CD8-positive, alpha-beta memory T cell (primary cell): Measurements from ENCODE around the gene ZNF575. TPM values are rescaled to one million over a fixed set of nuclear protein-coding genes. Genes with fewer than 3 reads are reported as not detected.

Experiments used
- CTCF ChIA-PET: fragments of 350-600 bp; sonication (Branson Sonifier 250); formaldehyde crosslinking; loops from one replicate; lab custom pipeline; 2021; ENCODE audit warnings: antibody characterized with exemption; lab: Charles Lee
- POLR2A ChIA-PET: fragments of 350-600 bp; sonication (Branson Sonifier 250); formaldehyde crosslinking; loops from one replicate; lab custom pipeline; 2021; ENCODE audit warnings: antibody characterized with exemption; lab: Charles Lee
- DNase-seq, 5 donors: peaks; one replicate each; pipeline versions ENCODE4 v3.0.0 to v3.0.0-alpha.2; 2020 to 2022; ENCODE audit warnings: mixed read lengths in 1 of 5
- H3K27ac ChIP-seq: one replicate; pipeline ENCODE4 v1.7.0; 2013; ENCODE audit warnings: low read depth, mild to moderate bottlenecking, low read length, moderate library complexity
- H3K27me3 ChIP-seq: 2 replicates; pipeline ENCODE4 v1.7.0; 2013; ENCODE audit warnings: low read length, mild to moderate bottlenecking; ENCODE audit not compliant: insufficient read depth, poor library complexity, severe bottlenecking
- H3K36me3 ChIP-seq: 2 replicates; pipeline ENCODE4 v1.7.0; 2013; ENCODE audit warnings: mild to moderate bottlenecking, low read length, moderate library complexity; ENCODE audit not compliant: insufficient read depth
- H3K4me1 ChIP-seq: 2 replicates; pipeline ENCODE4 v1.7.0; 2013; ENCODE audit warnings: mild to moderate bottlenecking, low read length, moderate library complexity; ENCODE audit not compliant: insufficient read depth
- H3K4me3 ChIP-seq: 2 replicates; pipeline ENCODE4 v1.7.0; 2013; ENCODE audit warnings: mild to moderate bottlenecking, low read length
- H3K9me3 ChIP-seq: 2 replicates; pipeline ENCODE4 v1.7.0; 2013; ENCODE audit warnings: mild to moderate bottlenecking, low read length
- H3K27ac Mint-ChIP-seq, 8 donors: one replicate each; pipeline ENCODE4 v1.8.0; 2020 to 2021; ENCODE audit warnings: mixed read lengths in 8 of 8, mild to moderate bottlenecking in 6 of 8, inconsistent platforms in 3 of 8, moderate library complexity in 3 of 8
- H3K27me3 Mint-ChIP-seq, 2 donors: one replicate each; pipeline ENCODE4 v1.8.0; 2020 to 2021; ENCODE audit warnings: mixed read lengths in 2 of 2, mild to moderate bottlenecking in 1 of 2, moderate library complexity in 1 of 2
- H3K36me3 Mint-ChIP-seq, 3 donors: one replicate each; pipeline ENCODE4 v1.8.0; 2020 to 2021; ENCODE audit warnings: mixed read lengths in 3 of 3, inconsistent platforms in 1 of 3, mild to moderate bottlenecking in 1 of 3
- H3K4me1 Mint-ChIP-seq, 3 donors: one replicate each; pipeline ENCODE4 v1.8.0; 2020 to 2021; ENCODE audit warnings: mixed read lengths in 3 of 3, inconsistent platforms in 1 of 3, mild to moderate bottlenecking in 1 of 3
- H3K4me3 Mint-ChIP-seq, 7 donors: one replicate each; pipeline ENCODE4 v1.8.0; 2020 to 2021; ENCODE audit warnings: mixed read lengths in 7 of 7, mild to moderate bottlenecking in 6 of 7, moderate library complexity in 4 of 7, inconsistent platforms in 2 of 7
- H3K9me3 Mint-ChIP-seq, 5 donors: one replicate each; pipeline ENCODE4 v1.8.0; 2020 to 2022; ENCODE audit warnings: mixed read lengths in 5 of 5, mild to moderate bottlenecking in 3 of 5, moderate library complexity in 2 of 5, inconsistent platforms in 1 of 5
- polyA plus RNA-seq: library from polyadenylated mRNA; unstranded; fragments of 300-500 nt; fragmentation: Illumina TruSeq; gene quantifications from one replicate; pipeline ENCODE4 v1.2.3, GENCODE V29; 2021
- total RNA-seq, 2 experiments: library from RNA; stranded (reverse); gene quantifications; one replicate each; pipeline ENCODE4 v1.2.3, GENCODE V29; 2021

Gene ZNF575
- total and polyA plus RNA-seq, 3 experiments from 2014 or later, result 2.1 to 2.6 (median 2.3) TPM

DNA sequence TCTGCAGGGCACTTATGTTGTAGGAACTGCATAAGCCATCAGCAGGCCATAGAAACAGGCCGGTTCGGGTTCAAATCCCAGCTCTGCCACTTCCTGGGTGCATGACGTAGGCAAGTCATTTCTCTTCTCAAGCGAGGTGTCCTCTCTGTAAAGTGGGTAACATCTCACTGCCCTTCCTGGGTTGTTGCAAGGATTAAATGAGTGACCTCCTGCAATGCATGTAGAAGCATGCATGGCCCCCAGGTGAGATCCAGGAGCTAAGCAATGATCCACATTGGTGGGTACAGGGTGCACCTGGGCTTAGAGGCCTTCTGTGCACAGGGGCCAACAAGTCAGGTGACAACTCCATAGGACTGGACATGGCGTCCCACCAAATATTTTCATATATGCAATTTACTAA is 42.2 kb upstream of the ZNF575 start:
- no peaks in the 10 kb centered on the region for H3K9me3 Mint-ChIP-seq
- CTCF ChIA-PET, result interaction anchor here (1.3 to 2.1 kb wide), 3 partner anchors 42 to 104 kb away, joined by 3 to 6 read pairs (median 4); partner anchors contain the start of gene ZNF575

DNA sequence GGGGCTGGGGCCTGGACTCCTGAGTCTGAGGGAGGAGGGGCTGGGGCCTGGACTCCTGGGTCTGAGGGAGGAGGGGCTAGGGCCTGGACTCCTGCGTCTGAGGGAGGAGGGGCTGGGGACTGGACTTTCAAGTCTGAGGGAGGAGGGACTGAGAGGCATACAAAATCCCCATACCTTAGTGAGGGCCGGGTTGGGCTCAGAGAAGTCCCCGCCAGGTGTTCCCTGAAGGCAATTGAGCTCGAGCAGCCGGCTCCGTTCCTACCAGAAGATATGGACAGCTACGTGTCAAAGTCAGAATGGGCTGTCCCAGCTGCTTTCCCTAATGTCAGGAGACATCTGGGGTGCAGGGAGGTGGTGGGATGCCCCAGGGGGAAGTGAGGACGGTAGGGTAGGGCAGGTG is 37.9 kb upstream of the ZNF575 start:
- Histone ChIP-seq H3K27ac (no peak overlapping the region), H3K36me3 (peaks cover 10% of the 10 kb centered on the region), H3K9me3 (no peaks in the 10 kb centered on the region), H3K27me3 (no peaks in the 10 kb centered on the region), H3K4me1 (no peaks in the 10 kb centered on the region), H3K4me3 (no peak overlapping the region)
- Mint-ChIP-seq H3K9me3 (no peaks in the 10 kb centered on the region), H3K4me1 (peaks cover 0 to 8% (median 7%) of the 10 kb centered on the region in 3 donors), H3K27me3 (no peaks in the 10 kb centered on the region), H3K27ac (no peak overlapping the region), H3K4me3 (no peak overlapping the region), H3K36me3 (peaks cover 6 to 48% (median 16%) of the 10 kb centered on the region in 3 donors)
- no peak for DNase-seq
- POLR2A ChIA-PET, result no interaction called here
- CTCF ChIA-PET, result no interaction called here

More for the DNA sequence above, 42.2 kb upstream of the ZNF575 start:
- H3K36me3 ChIP-seq, result no peaks in the 10 kb centered on the region
- Mint-ChIP-seq H3K27me3 (no peaks in the 10 kb centered on the region), H3K36me3 (peaks cover 0 to 21% (median 2%) of the 10 kb centered on the region in 3 donors), H3K4me1 (no peaks in the 10 kb centered on the region), H3K4me3 (no peak overlapping the region), H3K27ac (no peak overlapping the region)
- no peaks in the 10 kb centered on the region for H3K4me1 ChIP-seq
- POLR2A ChIA-PET, result no interaction called here
- DNase-seq, result no peak
- no peak overlapping the region for H3K4me3 ChIP-seq
- no peak overlapping the region for H3K27ac ChIP-seq
- no peaks in the 10 kb centered on the region for H3K27me3 ChIP-seq
- H3K9me3 ChIP-seq, result no peaks in the 10 kb centered on the region

DNA sequence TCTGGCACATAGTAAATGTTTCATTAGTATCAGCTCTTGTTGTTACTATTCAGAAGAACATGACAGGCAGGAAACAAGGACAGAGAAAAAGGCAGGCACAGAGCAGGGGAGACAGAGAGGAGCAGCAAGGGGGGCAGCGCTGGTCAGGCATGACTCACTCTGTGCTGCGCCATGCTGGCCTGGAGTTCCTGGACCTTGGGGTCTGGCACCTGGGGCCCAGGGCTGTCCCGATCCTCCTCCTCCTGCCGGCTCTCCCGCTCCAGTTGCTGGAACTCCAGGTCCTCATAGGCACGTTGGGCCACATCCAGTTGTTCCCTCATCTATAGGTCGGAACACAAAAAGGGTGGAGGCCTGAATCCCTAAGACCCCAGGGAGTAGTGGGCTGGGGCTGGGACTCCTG is 36.0 kb upstream of the ZNF575 start:
- ChIA-PET CTCF (no interaction called here), POLR2A (no interaction called here)
- Mint-ChIP-seq H3K4me3 (no peak overlapping the region), H3K4me1 (peaks cover 3 to 16% (median 13%) of the 10 kb centered on the region in 3 donors), H3K9me3 (no peaks in the 10 kb centered on the region), H3K36me3 (peaks cover 6 to 52% (median 20%) of the 10 kb centered on the region in 3 donors), H3K27ac (peak overlapping the region in 1 of 8 donors; percentile 3), H3K27me3 (no peaks in the 10 kb centered on the region)
- Histone ChIP-seq H3K27ac (no peak overlapping the region), H3K4me3 (no peak overlapping the region), H3K27me3 (no peaks in the 10 kb centered on the region), H3K36me3 (peaks cover 10% of the 10 kb centered on the region), H3K4me1 (no peaks in the 10 kb centered on the region), H3K9me3 (no peaks in the 10 kb centered on the region)
- DNase-seq, result no peak

DNA sequence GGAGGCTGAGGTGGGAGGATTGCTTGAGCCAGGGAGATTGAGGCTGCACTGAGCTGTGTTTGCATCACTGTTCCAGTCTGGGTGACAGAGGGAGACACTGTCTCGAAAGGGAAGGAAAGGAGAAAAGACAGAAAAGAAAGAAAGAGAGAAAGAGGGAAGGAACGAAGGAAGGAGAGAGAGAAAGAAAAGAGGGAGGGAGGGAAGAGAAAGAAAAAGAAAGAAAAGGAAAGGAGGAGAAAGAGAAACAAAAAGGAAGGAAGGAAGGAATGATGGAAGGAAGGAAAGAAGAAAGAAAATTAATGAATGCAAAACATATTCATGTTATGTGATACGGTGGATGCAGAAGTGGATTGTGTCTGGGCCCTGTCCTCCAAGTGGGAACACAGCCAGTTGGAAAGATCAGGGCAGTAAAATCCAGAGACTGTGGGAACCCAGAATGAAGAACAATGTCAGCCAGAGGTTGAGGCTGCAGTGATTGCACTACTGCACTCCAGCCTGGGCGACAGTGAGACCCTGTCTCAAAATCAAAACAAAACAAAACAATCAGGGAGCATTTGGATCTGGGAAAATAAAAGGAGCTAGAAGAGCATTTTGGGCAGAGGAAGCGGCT is 34.6 kb upstream of the ZNF575 start:
- H3K27me3 ChIP-seq, result no peaks in the 10 kb centered on the region
- Mint-ChIP-seq H3K27me3 (no peaks in the 10 kb centered on the region), H3K36me3 (peaks cover 6 to 57% (median 20%) of the 10 kb centered on the region in 3 donors), H3K27ac (peak overlapping the region in 7 of 8 donors; percentile 8 to 92 (median 81)), H3K4me1 (peaks cover 12 to 26% (median 23%) of the 10 kb centered on the region in 3 donors), H3K4me3 (no peak overlapping the region), H3K9me3 (no peaks in the 10 kb centered on the region)
- H3K27ac ChIP-seq, result no peak overlapping the region
- H3K9me3 ChIP-seq, result no peaks in the 10 kb centered on the region
- ChIA-PET POLR2A (no interaction called here), CTCF (interaction anchor here (1.3 to 1.8 kb wide), 2 partner anchors 21 to 96 kb away, joined by 3 to 4 read pairs; no protein-coding TSS in a partner anchor)
- no peak for DNase-seq
- peaks cover 9% of the 10 kb centered on the region for H3K4me1 ChIP-seq
- no peak overlapping the region for H3K4me3 ChIP-seq
- peaks cover 10% of the 10 kb centered on the region for H3K36me3 ChIP-seq

DNA sequence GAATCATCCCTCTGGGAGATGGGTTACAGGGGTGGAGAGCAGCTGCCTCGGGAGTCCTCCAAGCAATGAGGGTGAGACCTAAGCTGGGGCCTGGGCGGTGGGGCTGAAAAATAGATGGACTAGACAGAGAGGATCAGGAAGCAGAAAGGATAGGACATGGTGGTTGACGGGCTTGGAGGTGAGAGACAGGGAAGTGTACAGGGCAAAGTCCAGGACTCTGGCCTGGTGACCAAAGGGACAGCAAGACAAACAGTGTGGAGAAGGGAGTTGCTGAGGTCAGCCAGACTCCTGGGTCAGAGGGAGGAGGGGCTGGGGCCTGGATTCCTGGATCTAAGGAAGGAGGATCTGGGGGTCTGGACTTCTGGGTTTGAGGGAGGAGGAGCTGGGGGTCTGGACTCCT is 33.9 kb upstream of the ZNF575 start:
- Histone ChIP-seq H3K36me3 (peaks cover 10% of the 10 kb centered on the region), H3K27ac (no peak overlapping the region), H3K4me1 (peaks cover 10% of the 10 kb centered on the region), H3K9me3 (no peaks in the 10 kb centered on the region), H3K27me3 (no peaks in the 10 kb centered on the region), H3K4me3 (no peak overlapping the region)
- H3K9me3 Mint-ChIP-seq, result no peaks in the 10 kb centered on the region
- no peak overlapping the region for H3K4me3 Mint-ChIP-seq
- CTCF ChIA-PET, result interaction anchor here (1.3 to 1.8 kb wide), 2 partner anchors 20 to 96 kb away, joined by 3 to 4 read pairs; no protein-coding TSS in a partner anchor
- H3K36me3 Mint-ChIP-seq, result peaks cover 6 to 60% (median 20%) of the 10 kb centered on the region in 3 donors
- peak overlapping the region in 4 of 8 donors; percentile 58 to 89 (median 74) for H3K27ac Mint-ChIP-seq
- no peak for DNase-seq
- H3K4me1 Mint-ChIP-seq, result peaks cover 14 to 32% (median 31%) of the 10 kb centered on the region in 3 donors
- POLR2A ChIA-PET, result no interaction called here
- no peaks in the 10 kb centered on the region for H3K27me3 Mint-ChIP-seq

DNA sequence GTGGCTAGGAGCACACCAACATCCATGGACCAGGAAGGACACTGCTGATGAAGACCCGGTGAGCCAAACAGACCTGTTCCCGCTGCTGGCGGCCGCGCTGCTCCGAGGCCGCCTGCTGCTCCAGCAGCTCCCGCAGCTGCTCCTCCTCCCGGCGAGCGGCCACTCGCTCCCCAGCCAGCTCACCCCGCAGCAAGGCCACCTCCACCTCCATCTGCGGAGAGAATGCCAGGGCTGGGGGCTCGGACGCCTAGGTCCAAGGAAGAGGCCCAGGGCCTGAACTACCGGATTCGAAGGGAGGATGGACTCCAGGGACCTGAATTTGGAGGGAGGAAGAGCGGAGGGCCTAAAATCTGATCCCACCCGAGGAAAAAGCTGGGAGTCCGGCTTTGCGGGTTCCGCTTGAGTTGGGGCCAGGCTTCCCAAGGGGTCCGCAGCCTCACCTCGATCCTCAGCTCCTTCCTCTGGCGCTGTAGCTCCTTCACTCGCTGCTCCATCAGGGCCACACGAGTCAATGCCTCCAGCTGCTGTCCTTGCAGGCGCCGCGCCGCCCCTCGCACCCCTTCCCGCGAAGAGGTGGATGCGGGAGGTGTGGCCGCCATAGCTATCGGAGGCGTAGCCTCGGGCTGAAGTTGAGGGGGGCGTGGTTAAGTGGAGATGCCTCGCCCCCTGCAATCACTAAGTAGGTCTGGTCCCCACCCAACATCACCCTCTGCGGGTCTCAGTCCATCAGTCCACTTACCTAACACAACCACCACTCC is 31.1 kb upstream of the ZNF575 start:
- Mint-ChIP-seq H3K36me3 (peaks cover 4 to 45% (median 14%) of the 10 kb centered on the region in 3 donors), H3K4me1 (peaks cover 23 to 47% (median 39%) of the 10 kb centered on the region in 3 donors), H3K27me3 (no peaks in the 10 kb centered on the region), H3K27ac (peak overlapping the region in 4 of 8 donors; percentile 14 to 98 (median 65)), H3K4me3 (peak overlapping the region in 2 of 7 donors; percentile 49 to 69), H3K9me3 (no peaks in the 10 kb centered on the region)
- Histone ChIP-seq H3K4me1 (peaks cover 17% of the 10 kb centered on the region), H3K27me3 (no peaks in the 10 kb centered on the region), H3K4me3 (no peak overlapping the region), H3K27ac (no peak overlapping the region), H3K9me3 (no peaks in the 10 kb centered on the region), H3K36me3 (peaks cover 3% of the 10 kb centered on the region)
- ChIA-PET CTCF (interaction anchor here (0.8 to 1.3 kb wide), 3 partner anchors 18 to 103 kb away, joined by 3 to 5 read pairs (median 4); no protein-coding TSS in a partner anchor), POLR2A (interaction anchor here (1.2 kb wide), 1 partner anchor 38 kb away, joined by 4 read pairs; no protein-coding TSS in a partner anchor)
- no peak for DNase-seq

DNA sequence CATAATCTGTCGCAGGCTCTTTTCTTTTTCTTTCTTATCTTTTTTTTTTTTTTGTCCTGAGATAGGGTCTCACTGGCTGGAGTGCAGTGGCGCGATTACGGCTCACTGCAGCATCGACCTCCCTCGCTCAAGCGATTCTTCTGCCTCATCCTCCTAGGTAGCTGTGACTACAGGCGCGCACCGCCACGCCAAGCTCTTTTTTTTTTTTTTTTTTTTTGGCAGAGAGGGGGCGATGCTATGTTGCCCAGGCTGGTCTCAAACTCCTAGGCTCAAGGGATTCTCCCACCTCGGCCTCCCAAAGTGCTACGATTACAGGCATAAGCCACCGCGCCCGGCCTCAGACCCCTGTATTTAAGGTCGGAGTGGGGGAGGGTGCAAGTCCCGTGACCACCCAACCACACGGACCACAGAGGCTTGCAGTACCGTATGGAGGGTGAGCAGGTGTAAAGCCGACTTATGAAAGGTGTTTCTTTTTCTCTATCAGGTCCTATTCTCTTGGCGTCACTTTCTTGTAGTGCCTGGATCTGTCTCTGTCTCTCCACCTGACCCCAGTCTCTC is 30.5 kb upstream of the ZNF575 start:
- peak overlapping the region; percentile 96 for H3K4me3 ChIP-seq
- H3K4me3 Mint-ChIP-seq, result peak overlapping the region in 6 of 7 donors; percentile 49 to 95 (median 91)

More for the DNA sequence above, 30.5 kb upstream of the ZNF575 start:
- H3K36me3 ChIP-seq, result no peaks in the 10 kb centered on the region
- Mint-ChIP-seq H3K9me3 (no peaks in the 10 kb centered on the region), H3K27me3 (no peaks in the 10 kb centered on the region), H3K36me3 (peaks cover 4 to 40% (median 13%) of the 10 kb centered on the region in 3 donors), H3K4me1 (peaks cover 23 to 47% (median 39%) of the 10 kb centered on the region in 3 donors), H3K27ac (peak overlapping the region in 7 of 8 donors; percentile 61 to 100 (median 93))
- no peak for DNase-seq
- H3K9me3 ChIP-seq, result no peaks in the 10 kb centered on the region
- no peak overlapping the region for H3K27ac ChIP-seq
- peaks cover 17% of the 10 kb centered on the region for H3K4me1 ChIP-seq
- POLR2A ChIA-PET, result interaction anchor here (1.2 kb wide), 1 partner anchor 39 kb away, joined by 4 read pairs; no protein-coding TSS in a partner anchor
- CTCF ChIA-PET, result interaction anchor here (0.8 to 1.0 kb wide), 2 partner anchors 17 to 103 kb away, joined by 3 to 4 read pairs; no protein-coding TSS in a partner anchor
- H3K27me3 ChIP-seq, result no peaks in the 10 kb centered on the region
